ENCODE results near the gene DIPK2A.

Gene DIPK2A, protein sequence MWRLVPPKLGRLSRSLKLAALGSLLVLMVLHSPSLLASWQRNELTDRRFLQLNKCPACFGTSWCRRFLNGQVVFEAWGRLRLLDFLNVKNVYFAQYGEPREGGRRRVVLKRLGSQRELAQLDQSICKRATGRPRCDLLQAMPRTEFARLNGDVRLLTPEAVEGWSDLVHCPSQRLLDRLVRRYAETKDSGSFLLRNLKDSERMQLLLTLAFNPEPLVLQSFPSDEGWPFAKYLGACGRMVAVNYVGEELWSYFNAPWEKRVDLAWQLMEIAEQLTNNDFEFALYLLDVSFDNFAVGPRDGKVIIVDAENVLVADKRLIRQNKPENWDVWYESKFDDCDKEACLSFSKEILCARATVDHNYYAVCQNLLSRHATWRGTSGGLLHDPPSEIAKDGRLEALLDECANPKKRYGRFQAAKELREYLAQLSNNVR

DNA sequence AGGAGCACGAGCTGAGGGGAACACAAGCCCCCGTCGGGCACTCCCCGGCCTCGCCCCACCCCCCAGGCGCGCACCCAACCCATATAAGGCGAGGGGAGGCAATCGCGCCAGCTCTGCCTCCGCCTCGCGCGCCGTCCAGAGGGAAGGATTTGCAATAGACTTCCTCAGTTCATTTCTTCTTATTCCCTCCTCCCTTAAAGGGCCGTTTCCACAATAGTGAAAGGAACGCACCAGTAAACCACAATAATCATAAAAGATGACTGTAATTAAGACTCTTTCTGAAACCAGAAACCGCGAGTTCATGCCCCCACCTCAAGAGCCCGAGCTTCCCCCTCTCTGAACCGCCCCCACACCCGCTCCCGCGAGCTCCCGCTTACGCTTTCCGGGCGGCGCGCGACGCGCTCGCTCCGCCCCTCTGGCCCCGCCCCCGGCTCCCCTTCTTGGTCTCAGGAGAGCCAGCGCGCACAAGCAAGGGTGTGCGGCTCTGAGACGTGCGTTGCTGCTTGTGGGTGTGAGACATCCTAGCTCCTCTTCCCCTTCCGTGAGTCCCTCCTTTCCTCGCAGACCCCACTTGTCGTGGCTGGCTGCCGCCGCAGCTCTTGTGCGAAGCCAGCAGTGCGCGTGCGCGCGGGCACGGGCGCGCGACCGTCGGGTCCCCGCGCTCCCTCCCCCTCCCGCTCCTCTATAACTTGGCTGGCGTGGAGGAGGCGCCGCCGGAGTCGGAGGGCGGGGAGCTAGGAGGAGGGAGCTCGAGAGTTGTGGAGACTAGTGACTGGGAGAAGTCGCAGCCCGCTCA lies at the start of gene DIPK2A:
DIPK2A (plus strand) TSS at position 465 of the 796 bp plus-strand sequence. CDS start 510 bp downstream, outside the sequence.
- peak; percentile 97 for DNase-seq

DNA sequence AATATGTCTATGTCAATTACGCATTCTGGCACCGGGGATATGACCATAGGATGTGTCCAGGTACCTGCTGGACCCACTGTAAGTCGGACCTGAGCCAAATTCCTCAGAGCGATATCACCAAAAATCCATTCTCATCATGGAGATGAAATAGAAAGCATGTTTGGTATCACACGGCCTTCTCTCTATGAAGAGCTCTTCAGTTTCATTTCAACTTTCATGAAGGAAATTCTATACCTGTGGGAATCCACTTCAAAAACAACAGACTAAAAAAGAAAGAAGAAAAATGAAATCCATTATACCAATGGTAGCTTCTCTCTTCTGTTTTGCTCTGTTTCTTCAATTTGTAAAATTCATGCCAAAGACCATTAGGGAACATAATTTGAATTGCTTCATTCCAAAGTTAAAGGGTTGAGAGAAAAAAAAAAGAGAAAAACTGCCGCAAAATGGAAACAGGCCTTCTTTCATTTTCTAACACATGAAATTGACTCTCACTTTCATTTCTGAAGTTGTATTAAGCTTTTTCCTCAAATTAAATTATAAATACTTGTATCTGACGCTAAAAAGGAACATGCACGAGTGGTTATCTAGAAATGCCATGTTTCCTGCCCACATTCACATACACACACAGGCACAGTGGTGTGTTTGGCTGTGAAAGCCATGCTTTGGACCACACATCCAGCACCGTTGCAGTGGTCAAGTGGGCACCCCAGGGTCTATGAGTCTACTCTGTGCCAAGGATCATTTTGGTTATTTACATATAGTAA lies 46.9 kb upstream of the DIPK2A start:
- no peak for DNase-seq

DNA sequence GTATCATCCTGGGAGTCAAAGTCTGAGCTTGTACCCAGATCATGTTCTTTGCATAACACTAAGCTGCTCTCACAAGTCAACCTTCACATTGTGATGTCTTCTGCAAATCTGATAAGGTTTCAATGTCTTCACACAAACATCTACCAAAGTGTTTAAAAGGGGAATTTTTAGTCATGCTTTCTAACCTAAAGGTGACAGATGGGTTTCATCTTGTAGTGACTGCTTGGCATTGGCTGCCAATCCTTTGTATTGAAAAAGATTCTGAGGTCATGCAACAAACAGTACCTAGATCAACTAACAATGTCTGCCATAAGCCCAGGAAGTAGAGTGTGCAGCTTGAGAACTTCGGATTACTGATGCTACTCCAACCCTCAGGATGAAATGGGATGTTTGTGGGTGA lies 43.6 kb upstream of the DIPK2A start:
- no peak for DNase-seq

DNA sequence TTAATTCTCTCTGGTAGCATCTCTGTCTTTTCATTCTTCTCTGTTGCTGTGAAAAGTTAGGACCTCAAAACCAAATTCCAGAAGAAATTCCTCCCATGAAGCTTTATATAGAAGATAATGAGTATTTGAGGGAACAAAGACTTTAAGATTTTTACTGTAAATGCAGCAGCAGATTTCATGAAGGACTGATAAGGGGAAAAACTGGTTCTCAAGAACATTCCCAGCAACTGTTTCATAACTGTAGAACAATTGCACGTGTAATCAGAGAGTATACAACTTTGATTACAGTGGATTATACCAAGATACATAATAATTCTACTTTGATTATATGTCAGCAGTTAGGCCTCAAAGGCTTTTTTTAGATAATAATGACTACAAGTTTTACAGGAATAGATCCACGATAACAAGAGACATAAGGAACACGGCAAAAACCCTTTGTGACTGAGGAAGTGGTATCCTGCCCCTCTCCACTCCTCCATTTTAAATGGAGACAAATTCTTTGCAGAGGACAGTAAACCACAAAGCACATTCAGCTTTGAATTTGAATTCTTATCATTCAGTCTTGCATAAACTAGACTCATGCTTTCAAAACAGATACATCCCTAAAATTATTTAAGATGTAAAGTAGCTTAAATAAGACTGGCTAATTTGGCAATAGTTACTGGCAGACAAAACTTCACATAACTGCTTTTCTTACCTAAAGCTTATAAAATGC lies 42.9 kb upstream of the DIPK2A start:
- no peak for DNase-seq

DNA sequence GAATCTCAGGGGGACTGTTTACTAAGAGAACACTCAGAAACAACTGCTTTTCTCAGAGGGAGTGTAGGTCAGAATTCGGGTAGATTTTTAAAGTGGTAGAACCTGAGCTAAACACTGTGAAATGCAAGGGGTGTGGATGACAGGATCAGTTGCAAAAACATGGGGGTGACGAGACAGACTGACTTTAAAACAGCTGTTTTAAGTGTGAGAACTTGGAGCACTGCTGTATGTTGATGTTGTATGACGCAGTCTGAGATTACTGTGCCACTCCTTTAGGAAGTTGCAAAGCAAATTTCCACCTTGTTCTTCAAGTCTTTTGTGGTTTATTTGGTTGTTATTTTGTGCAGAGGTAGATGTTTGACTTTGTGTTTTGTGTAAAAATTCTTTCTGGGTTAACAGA lies 36.8 kb upstream of the DIPK2A start:
- DNase-seq = no peak

DNA sequence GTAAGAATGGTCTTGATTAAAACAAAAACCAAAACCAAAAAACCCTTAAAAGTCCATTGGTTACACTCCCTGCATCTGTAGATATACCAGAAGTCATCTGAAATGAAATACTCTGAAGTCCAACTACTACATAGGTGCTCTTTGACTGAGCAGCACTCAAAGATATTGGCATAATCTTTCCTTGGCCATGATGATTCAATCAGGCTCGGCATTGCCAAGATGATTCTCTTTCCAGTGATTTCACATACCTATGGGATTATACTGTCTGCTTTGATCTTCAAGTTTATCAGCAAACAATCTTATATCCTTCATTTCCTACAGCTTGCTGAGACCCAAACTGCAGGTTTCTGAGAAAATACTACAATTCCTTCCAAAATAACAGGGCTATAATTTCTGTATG lies 35.9 kb upstream of the DIPK2A start:
- no peak for DNase-seq

DNA sequence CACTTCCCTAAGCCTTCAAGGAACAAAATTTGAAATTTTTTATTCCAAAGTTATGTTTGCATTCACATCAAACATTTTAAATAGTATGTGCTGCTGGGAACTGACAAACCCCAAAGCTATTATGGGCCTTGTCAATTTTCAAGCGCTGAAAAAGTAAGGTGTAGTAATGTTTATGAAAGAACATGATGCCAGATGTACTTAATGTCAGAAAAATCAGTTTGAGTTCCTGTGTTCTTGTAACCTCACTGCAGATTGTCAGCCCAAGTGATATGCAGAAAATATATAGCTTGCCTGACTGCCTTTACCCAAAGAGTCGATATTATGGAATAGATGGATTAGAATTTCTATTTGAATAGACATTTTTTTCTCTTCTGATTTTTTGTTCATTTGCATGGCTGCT lies 20.8 kb upstream of the DIPK2A start:
- no peak for DNase-seq

DNA sequence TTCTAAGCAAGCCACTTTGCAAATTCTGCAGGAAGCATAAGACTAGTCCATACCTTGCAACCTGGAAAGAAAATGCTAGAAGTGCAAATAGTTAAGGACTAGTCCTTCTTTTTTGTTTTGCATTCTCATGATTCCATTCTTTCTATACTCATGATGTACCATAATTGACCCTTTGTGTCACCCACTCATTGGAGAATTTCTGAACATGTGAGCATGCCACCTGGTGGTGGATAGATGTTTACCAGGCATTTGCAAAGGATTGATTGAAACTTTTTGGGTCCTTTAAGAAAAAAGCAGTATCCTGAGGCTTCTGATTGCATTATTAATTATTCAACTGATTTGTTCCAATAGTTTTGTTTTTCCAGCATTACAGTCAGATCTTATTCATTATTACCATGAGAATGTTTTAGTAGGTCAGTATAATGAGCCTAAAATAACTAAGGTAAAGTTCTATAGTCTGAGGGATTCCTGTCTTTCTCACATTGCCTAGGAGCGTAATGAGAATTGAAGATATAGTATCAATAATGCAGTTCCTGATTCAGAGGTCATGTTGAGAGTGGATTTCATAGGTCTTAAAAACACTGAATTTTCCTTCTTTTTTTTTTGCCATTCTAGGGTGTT lies 20.2 kb upstream of the DIPK2A start:
- no peak for DNase-seq

DNA sequence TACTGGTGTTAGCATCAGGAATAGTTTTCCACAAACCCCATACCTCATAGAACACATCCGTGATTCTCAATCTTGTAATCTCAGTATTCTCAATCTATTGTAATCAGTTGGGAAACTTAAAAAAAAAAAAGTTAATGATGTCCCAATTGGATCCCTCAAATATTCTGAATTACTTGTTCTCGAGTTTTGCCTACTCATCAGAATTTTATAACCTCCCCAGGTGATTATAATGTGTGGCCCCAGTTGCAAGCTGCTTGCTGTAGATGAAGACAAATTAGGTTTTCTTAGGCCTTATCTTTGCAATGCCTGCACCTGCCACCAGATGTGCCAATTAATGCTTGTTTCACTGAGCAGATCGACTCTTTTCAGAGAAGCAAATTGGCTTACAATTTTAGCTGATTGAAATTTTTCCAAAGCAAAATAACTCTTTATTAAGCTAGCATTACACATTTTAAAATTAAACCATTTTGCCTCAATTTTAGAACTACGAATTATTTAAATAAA lies 19.0 kb upstream of the DIPK2A start:
- no peak for DNase-seq

DNA sequence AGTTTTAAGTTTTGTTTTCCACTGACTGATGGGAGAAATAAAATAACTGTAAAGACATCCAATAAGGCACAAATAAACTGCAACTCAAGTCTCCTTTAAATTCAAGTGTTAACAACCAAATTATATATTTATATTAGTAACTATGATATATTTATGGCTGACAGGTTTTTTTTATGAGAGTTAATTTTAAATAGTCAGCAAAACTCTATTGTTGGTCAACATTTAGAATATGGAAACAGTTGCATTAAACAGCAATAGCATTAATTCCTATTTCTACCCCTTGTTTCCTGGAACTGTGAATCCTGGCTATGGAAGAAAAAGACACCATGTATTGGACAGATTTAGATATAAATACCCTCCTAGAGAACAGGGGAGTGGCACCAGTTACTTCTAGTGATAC lies 16.5 kb upstream of the DIPK2A start:
- DNase-seq = no peak

DNA sequence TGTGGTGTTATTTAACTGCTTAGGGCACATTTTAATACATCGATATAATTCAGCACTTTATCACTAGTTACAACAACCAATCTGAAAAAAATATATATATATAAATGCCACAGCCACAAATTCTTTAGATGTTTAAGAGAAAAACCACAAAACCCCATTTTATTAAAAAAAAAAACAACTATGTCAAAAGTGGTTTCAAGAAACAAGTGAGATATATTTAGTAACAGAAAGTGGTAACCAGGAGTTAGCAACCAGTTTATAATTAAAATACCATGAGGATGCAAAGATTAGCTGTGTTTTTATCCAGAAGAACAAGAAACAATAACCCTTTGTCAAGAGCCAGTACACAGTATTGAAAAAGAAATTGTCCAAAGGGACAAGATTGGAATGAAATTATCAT lies 14.8 kb upstream of the DIPK2A start:
- DNase-seq = no peak

DNA sequence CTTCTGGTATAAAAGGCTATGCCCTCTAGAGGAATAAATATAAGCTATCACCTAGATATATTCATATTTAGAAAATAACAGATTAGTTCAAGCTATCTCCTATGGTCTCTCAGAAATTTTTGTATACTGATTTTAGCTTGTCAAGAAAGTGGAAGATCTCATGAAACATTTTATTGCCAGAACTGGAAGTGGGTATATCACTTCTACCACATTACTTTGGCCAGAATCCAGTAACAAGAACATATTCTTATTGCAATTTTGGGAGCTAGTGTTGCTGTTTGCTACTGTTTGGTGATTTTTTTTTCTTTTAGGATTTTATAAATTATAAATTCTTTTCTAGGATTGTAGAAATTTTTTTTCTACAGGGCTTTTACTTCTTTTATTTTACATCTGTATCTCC lies 14.2 kb upstream of the DIPK2A start:
- DNase-seq = no peak

DNA sequence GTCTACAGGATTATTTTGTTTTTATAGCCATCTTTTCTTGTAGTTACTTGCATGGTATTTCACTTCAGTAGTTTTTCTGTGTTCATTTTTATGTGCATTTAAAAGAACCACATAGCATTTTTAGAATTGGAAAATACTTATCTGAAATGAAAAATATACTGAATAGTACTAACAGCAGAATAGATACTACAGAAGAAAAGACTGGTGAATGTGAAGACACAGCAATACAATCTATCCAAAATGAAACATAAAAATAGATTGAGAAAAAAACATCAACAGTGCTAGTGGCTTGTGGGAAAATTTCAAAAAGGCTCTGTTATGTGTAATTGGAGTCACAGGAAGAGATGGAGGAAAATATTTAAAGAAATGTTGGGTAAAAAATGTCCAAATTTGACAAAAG lies 12.7 kb upstream of the DIPK2A start:
- no peak for DNase-seq

DNA sequence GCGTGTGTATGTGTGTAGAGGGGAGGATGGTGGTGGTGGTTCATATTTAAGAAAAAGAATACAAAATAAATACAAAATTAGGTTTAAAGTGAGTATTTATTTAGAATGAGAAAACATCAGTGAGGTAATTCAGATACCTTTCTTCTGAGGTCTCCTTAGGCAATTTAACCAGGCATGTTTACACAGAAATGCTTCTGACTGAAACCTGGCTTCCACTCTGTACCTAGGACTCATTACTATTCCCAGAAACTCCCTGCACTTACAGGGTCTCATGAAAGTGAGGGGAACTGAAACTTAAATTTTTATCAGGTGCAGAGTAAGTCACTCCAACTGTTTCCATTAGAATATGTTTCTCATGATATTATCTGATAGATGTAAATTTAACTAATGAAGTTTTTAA lies 10.3 kb upstream of the DIPK2A start:
- no peak for DNase-seq

DNA sequence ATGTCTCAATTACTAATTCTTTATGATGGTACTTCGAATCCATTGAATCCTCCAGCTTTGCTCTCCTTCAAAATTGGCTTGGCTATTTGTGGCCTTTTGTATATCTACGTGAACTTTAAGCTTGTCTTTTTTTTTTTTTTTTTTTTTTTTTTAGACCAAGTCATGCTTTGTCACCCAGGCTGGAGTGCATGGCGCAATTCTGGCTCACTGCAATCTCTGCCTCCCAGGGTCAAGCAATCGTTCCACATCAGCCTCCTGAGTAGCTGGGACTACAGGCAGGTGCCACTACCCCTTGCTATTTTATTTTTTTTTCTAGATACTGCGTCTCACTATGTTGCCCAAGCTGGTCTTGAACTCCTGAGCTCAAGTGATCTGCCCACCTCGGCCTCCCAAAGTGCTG lies 7.7 kb upstream of the DIPK2A start:
- DNase-seq = no peak

DNA sequence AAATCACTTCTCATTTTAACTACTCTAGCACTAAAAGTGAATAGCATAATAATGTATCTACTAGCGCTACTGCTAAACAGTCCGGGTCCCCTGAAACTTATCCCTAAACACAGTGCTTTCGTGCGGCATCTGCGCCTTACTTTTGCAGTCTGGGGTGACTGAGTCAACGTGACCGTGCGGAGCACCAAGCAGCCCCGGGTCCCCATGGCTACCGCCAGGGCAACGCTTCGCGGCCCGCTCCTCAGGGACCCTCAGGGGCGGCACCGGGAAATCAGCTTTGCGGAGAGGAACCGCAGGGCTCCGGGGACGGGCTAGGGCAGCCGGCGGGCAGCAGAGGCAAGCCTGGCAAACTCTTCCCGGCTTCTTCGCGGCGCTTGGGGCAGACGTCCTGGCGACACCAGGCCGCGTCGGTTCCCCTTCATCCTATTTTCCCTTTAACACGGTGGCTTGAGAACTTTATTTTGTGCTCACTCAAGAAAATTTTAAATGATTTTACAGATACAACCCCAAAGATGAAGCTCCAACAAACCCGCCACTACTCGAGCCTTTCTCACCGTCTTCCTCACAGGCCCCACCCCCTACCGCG lies 757 bp upstream of the DIPK2A start:
- DNase-seq = no peak

DNA sequence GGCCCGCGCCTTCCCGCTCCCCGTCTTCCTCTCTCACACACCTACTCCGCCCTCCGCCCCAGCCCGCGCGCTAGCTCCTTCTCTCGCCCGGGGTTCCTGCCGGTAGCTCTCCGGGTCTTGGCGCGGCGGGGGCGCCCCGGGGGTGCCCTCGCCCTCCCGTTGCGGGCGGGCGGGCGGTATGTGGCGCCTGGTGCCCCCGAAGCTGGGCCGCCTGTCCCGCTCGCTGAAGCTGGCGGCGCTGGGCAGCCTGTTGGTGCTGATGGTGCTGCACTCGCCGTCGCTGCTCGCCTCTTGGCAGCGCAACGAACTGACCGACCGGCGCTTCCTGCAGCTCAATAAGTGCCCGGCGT lies 507 bp downstream of the DIPK2A start:
- no peak for DNase-seq

DNA sequence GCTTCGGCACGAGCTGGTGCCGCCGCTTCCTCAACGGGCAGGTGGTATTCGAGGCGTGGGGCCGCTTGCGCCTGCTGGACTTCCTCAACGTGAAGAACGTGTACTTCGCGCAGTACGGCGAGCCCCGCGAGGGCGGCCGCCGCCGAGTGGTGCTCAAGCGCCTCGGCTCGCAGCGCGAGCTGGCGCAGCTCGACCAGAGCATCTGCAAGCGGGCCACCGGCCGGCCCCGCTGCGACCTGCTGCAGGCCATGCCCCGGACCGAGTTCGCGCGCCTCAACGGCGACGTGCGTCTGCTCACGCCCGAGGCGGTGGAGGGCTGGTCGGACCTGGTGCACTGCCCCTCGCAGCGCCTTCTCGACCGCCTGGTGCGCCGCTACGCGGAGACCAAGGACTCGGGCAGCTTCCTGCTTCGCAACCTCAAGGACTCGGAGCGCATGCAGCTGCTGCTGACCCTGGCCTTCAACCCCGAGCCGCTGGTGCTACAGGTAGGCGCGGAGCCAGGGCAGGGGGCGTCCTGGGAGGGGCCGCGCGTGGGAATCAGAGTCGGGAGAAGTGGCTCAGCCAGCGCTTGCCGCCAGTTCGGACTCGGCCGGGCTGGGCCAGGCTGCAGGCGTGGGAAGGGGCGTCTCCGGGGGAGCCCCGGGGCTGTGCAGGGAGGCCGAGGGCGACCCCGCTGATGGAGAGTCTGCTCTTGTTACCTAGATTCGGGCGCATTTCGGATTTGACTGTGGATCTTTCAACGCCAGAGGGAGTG lies 1.1 kb downstream of the DIPK2A start:
- peak; percentile 35 for DNase-seq

DNA sequence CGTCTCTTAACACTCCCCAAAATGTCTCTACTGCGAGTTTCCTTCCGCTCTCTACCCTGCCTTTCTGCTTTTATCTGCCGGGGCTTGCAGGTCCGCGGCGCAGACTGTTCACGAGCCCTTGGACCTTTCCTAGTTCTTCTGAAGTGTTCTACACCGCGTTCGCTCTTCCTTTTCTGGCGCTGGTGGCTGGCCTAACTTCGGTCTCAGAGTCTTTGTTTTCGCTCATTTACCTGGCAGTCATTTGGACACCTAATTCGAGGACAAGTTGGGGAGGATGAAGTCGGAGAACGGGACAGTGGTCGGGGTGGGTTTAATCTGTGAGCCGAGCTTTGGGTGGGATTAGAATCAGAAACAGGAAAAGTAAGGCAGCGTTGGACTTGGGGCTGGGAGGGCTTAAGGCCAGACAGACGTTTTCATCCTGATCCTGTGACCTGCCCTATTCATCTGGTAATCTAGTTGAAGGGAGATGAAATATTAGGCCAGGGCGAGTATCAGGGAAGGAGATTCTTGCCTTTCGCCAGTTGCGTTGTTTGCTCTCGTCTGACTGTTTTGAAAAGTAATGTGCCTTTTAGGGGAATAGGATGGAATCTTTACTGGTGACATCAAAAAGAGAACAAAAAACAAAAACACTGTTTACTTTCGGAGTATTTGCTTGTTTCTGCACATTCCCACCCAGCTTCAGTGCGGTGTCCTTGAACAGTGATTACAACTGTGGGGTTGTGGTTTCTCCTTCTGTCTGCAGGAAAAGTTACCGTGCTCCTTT lies 1.8 kb downstream of the DIPK2A start:
- DNase-seq = peak; percentile 42
